SK-N-SH (cell line): Measurements from ENCODE around the gene SLIT1. TPM values are rescaled to one million over a fixed set of nuclear protein-coding genes. Genes with fewer than 3 reads are reported as not detected.

Experiments used
- CTCF ChIA-PET: fragments of 300-600, 350-600 bp; formaldehyde crosslinking; extraction: SDS; loops from one replicate; lab custom pipeline; 2021; lab: Yijun Ruan, JAX
- POLR2A ChIA-PET: fragments of 350-600 bp; sonication (Branson Sonifier 250); formaldehyde crosslinking; extraction: SDS; loops from one replicate; lab custom pipeline; 2020; ENCODE audit warnings: antibody characterized with exemption, inconsistent platforms; lab: Yijun Ruan, JAX
- DNase-seq: peaks from one replicate; pipeline ENCODE4 v3.0.0; 2012
- H2AFZ ChIP-seq: fragments of 200-600 bp; sonication (generic); 2 replicates; pipeline ENCODE4 v1.8.1; 2016; ENCODE audit warnings: antibody characterized with exemption, mild to moderate bottlenecking, low read depth
- H3F3A ChIP-seq: fragments of 200-600 bp; sonication (generic); replicated peaks from 2 replicates; pipeline ENCODE3; 2016; ENCODE audit warnings: antibody characterized with exemption, mild to moderate bottlenecking; ENCODE audit not compliant: insufficient read depth
- H3K27ac ChIP-seq, 2 experiments: fragments of 200-500 bp in 1 of 2; fragments of 200-600 bp in 1 of 2; sonication (Bioruptor generic) in 1 of 2; sonication (generic), shearing (Covaris generic) in 1 of 2; 2 replicates each; pipeline versions ENCODE4 v1.5.1 to v1.6.1; 2014 to 2016; ENCODE audit warnings: low read depth in 2 of 2, inconsistent platforms in 1 of 2, low read length in 1 of 2, mild to moderate bottlenecking in 1 of 2, mixed read lengths in 1 of 2
- H3K27me3 ChIP-seq: fragments of 200-600 bp; sonication (generic), shearing (Covaris generic); 2 replicates; pipeline ENCODE4 v1.6.1; 2016; ENCODE audit warnings: mixed run types; ENCODE audit not compliant: insufficient read depth
- H3K36me3 ChIP-seq, 2 experiments: fragments of 200-500 bp in 1 of 2; fragments of 200-600 bp in 1 of 2; sonication (Bioruptor generic) in 1 of 2; sonication (generic) in 1 of 2; replicated peaks in 1 of 2; 2 replicates each; pipeline versions ENCODE3 to v1.5.1; 2014 to 2016; ENCODE audit warnings: low read length in 1 of 2, mild to moderate bottlenecking in 1 of 2; ENCODE audit not compliant: insufficient read depth in 2 of 2, control insufficient read depth in 1 of 2
- H3K4me1 ChIP-seq, 2 experiments: fragments of 200-500 bp in 1 of 2; fragments of 200-600 bp in 1 of 2; sonication (Bioruptor generic) in 1 of 2; sonication (generic), shearing (Covaris generic) in 1 of 2; 2 replicates each; pipeline versions ENCODE4 v1.5.1 to v1.6.1; 2014 to 2016; ENCODE audit warnings: low read depth in 1 of 2, low read length in 1 of 2, mixed run types in 1 of 2; ENCODE audit not compliant: insufficient read depth in 2 of 2, control insufficient read depth in 1 of 2
- H3K4me2 ChIP-seq: fragments of 200-600 bp; sonication (generic), shearing (Covaris generic); 2 replicates; pipeline ENCODE4 v1.6.1; 2017; ENCODE audit warnings: mixed run types
- H3K4me3 ChIP-seq, 2 experiments: fragments of 200-500 bp in 1 of 2; fragments of 200-600 bp in 1 of 2; sonication (Bioruptor generic) in 1 of 2; sonication (generic), shearing (Covaris generic) in 1 of 2; 2 replicates each; pipeline versions ENCODE4 v1.5.1 to v1.8.1; 2014 to 2016; ENCODE audit warnings: low read depth in 2 of 2, inconsistent platforms in 1 of 2, low read length in 1 of 2, mild to moderate bottlenecking in 1 of 2, mixed read lengths in 1 of 2, moderate library complexity in 1 of 2
- H3K79me2 ChIP-seq: fragments of 200-600 bp; sonication (generic); 2 replicates; pipeline ENCODE4 v1.8.1; 2017; ENCODE audit warnings: mild to moderate bottlenecking; ENCODE audit not compliant: insufficient read depth
- H3K9ac ChIP-seq: fragments of 200-600 bp; sonication (generic); 2 replicates; pipeline ENCODE4 v1.6.1; 2017; ENCODE audit warnings: mixed run types
- H3K9me2 ChIP-seq: fragments of 200-600 bp; sonication (generic); 2 replicates; pipeline ENCODE4 v1.6.1; 2017; ENCODE audit warnings: mixed run types
- H3K9me3 ChIP-seq: fragments of 200-600 bp; sonication (generic); 2 replicates; pipeline ENCODE4 v1.6.1; 2017; ENCODE audit warnings: mixed run types, mild to moderate bottlenecking, moderate library complexity
- H4K20me1 ChIP-seq: fragments of 200-600 bp; sonication (generic); 2 replicates; pipeline ENCODE4 v1.6.1; 2017; ENCODE audit warnings: mild to moderate bottlenecking, mixed run types; ENCODE audit not compliant: insufficient read depth
- ELF1 ChIP-seq: IDR thresholded peaks from 2 replicates; pipeline ENCODE4 v1.4.0; 2012
- EZH2phosphoT487 ChIP-seq: fragments of 200-600 bp; sonication (generic); IDR thresholded peaks from 2 replicates; pipeline ENCODE4 v1.6.1; 2017; ENCODE audit warnings: low read depth, mixed run types, mild to moderate bottlenecking, antibody characterized with exemption, moderate library complexity, borderline replicate concordance
- FOSL2 ChIP-seq: IDR thresholded peaks from 2 replicates; pipeline ENCODE4 v1.4.0; 2012; ENCODE audit warnings: low read depth, mild to moderate bottlenecking, moderate library complexity, borderline replicate concordance
- FOXJ3 ChIP-seq: sonication (generic); formaldehyde crosslinking; IDR thresholded peaks from 2 replicates; pipeline ENCODE4 v1.5.1; 2020; ENCODE audit warnings: mild to moderate bottlenecking, missing genetic modification reagents
- GABPA ChIP-seq: IDR thresholded peaks from 2 replicates; pipeline ENCODE4 v1.4.0; 2012; ENCODE audit warnings: low read depth, mild to moderate bottlenecking
- GATA2 ChIP-seq: sonication (generic); formaldehyde crosslinking; IDR thresholded peaks from 2 replicates; pipeline ENCODE4 v1.5.0; 2020; ENCODE audit warnings: mild to moderate bottlenecking, missing genetic modification reagents
- JUND ChIP-seq: IDR thresholded peaks from 2 replicates; pipeline ENCODE4 v1.4.0; 2012
- NRF1 ChIP-seq: IDR thresholded peaks from 2 replicates; pipeline ENCODE4 v1.6.1; 2012; ENCODE audit warnings: low read depth, mild to moderate bottlenecking, low read length
- POLR2AphosphoS5 ChIP-seq: IDR thresholded peaks from 2 replicates; pipeline ENCODE4 v1.6.1; 2012; ENCODE audit warnings: low read depth, low read length
- RCOR1 ChIP-seq: fragments of 150-350 bp; IDR thresholded peaks from 2 replicates; pipeline ENCODE4 v1.6.1; 2017; ENCODE audit warnings: antibody characterized with exemption, low read length
- RXRA ChIP-seq: IDR thresholded peaks from 2 replicates; pipeline ENCODE4 v1.4.0; 2012; ENCODE audit warnings: low read depth, mild to moderate bottlenecking, borderline replicate concordance
- SIN3A ChIP-seq: IDR thresholded peaks from 2 replicates; pipeline ENCODE4 v1.6.1; 2012; ENCODE audit warnings: low read depth, mild to moderate bottlenecking, low read length, moderate library complexity, borderline replicate concordance
- SMC3 ChIP-seq: IDR thresholded peaks from 2 replicates; pipeline ENCODE4 v1.6.1; 2012; ENCODE audit warnings: low read depth, low read length, improper control_type of control experiment
- TAF1 ChIP-seq: IDR thresholded peaks from 2 replicates; pipeline ENCODE4 v1.6.1; 2012; ENCODE audit warnings: low read depth, mild to moderate bottlenecking, low read length, moderate library complexity, borderline replicate concordance
- TEAD4 ChIP-seq: IDR thresholded peaks from 2 replicates; pipeline ENCODE4 v1.4.0; 2012; ENCODE audit warnings: mild to moderate bottlenecking, borderline replicate concordance; ENCODE audit not compliant: insufficient read depth
- USF1 ChIP-seq: IDR thresholded peaks from 2 replicates; pipeline ENCODE4 v1.4.0; 2012; ENCODE audit warnings: low read depth, borderline replicate concordance
- ZBTB33 ChIP-seq: IDR thresholded peaks from 2 replicates; pipeline ENCODE4 v1.4.0; 2012; ENCODE audit warnings: low read depth, borderline replicate concordance
- WGBS: methylation state at CpG from one replicate; pipeline ENCODE4 v1.1.6; 2017; ENCODE audit warnings: low lambda C conversion rate; 5-methylcytosine and 5-hydroxymethylcytosine counted together
- polyA plus RNA-seq, 3 experiments: library from polyadenylated mRNA; depleted of rRNA; stranded (reverse); fragments of >200 nt; gene quantifications; 2 replicates each; pipeline ENCODE4 v1.2.3, GENCODE V29; 2012
- TF ChIP-seq, protein P1 (sequence below): IDR thresholded peaks from 2 replicates; pipeline ENCODE4 v1.6.1; 2012; ENCODE audit warnings: mild to moderate bottlenecking, low read depth, low read length, moderate library complexity
- TF ChIP-seq, protein P2 (sequence below): fragments of 150-350 bp; IDR thresholded peaks from 2 replicates; pipeline ENCODE4 v1.6.1; 2017; ENCODE audit warnings: antibody characterized with exemption, low read length, low read depth, borderline replicate concordance

The SLIT1 gene
- polyA plus RNA-seq, 1 of the 3 experiments (the other 2 are of a cell fraction) = 0.05 TPM

GRCh38 chr10:97116462-97117162 lies 69.1 kb downstream of the SLIT1 start (continued):
- TF ChIP-seq USF1 (no peak), EZH2phosphoT487 (no peak), SIN3A (no peak), JUND (no peak), FOSL2 (no peak), GATA2 (CRISPR knock-in tag) (no peak), GABPA (no peak), NRF1 (no peak), RCOR1 (no peak), ZBTB33 (no peak), FOXJ3 (CRISPR knock-in tag) (no peak), TEAD4 (no peak)

GRCh38 chr10:97115846-97116245 lies 69.9 kb downstream of the SLIT1 start:
- Histone ChIP-seq H3K36me3 (no peaks in the 10 kb centered on the region), H2AFZ (no peak overlapping the region), H3K9me2 (no peaks in the 10 kb centered on the region), H3K9me3 (no peaks in the 10 kb centered on the region), H3K4me1 (peaks cover 0 to 13% of the 10 kb centered on the region in 2 experiments; a peak in 1 of 4 replicates), H3K4me3 (no peak overlapping the region), H3K4me2 (no peak overlapping the region), H3K79me2 (no peaks in the 10 kb centered on the region), H3K27me3 (peaks cover 6% of the 10 kb centered on the region; the same call in 1 of the 2 replicates), H3F3A (no peaks in the 10 kb centered on the region), H3K9ac (no peak overlapping the region), H4K20me1 (no peaks in the 10 kb centered on the region), H3K27ac (no peak overlapping the region)
- WGBS = 41% methylated on average over 2 of the region's 2 CpGs
- POLR2A ChIA-PET = no interaction called here
- CTCF ChIA-PET = interaction anchor here (0.9 to 6.0 kb wide), 7 partner anchors 8 to 95 kb away, joined by 3 to 46 read pairs (median 6); no protein-coding TSS in a partner anchor
- no peak for DNase-seq
- TF ChIP-seq, protein P1, sequence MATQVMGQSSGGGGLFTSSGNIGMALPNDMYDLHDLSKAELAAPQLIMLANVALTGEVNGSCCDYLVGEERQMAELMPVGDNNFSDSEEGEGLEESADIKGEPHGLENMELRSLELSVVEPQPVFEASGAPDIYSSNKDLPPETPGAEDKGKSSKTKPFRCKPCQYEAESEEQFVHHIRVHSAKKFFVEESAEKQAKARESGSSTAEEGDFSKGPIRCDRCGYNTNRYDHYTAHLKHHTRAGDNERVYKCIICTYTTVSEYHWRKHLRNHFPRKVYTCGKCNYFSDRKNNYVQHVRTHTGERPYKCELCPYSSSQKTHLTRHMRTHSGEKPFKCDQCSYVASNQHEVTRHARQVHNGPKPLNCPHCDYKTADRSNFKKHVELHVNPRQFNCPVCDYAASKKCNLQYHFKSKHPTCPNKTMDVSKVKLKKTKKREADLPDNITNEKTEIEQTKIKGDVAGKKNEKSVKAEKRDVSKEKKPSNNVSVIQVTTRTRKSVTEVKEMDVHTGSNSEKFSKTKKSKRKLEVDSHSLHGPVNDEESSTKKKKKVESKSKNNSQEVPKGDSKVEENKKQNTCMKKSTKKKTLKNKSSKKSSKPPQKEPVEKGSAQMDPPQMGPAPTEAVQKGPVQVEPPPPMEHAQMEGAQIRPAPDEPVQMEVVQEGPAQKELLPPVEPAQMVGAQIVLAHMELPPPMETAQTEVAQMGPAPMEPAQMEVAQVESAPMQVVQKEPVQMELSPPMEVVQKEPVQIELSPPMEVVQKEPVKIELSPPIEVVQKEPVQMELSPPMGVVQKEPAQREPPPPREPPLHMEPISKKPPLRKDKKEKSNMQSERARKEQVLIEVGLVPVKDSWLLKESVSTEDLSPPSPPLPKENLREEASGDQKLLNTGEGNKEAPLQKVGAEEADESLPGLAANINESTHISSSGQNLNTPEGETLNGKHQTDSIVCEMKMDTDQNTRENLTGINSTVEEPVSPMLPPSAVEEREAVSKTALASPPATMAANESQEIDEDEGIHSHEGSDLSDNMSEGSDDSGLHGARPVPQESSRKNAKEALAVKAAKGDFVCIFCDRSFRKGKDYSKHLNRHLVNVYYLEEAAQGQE = no peak
- no peak for TF ChIP-seq TAF1
- TF ChIP-seq SMC3 = no peak
- TF ChIP-seq USF1 = no peak
- no peak for TF ChIP-seq POLR2AphosphoS5
- no peak for TF ChIP-seq RXRA
- no peak for TF ChIP-seq GATA2 (CRISPR knock-in tag)
- TF ChIP-seq, protein P2, sequence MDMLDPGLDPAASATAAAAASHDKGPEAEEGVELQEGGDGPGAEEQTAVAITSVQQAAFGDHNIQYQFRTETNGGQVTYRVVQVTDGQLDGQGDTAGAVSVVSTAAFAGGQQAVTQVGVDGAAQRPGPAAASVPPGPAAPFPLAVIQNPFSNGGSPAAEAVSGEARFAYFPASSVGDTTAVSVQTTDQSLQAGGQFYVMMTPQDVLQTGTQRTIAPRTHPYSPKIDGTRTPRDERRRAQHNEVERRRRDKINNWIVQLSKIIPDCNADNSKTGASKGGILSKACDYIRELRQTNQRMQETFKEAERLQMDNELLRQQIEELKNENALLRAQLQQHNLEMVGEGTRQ = no peak
- no peak for TF ChIP-seq GABPA
- TF ChIP-seq ELF1 = no peak
- TF ChIP-seq ZBTB33 = no peak
- no peak for TF ChIP-seq TEAD4
